ENCODE results near the gene CNNM3. TPM values are rescaled to one million over a fixed set of nuclear protein-coding genes. Genes with fewer than 3 reads are reported as not detected.

Gene CNNM3
- total RNA-seq, 4 donors from 2014 or later, result 12.6 to 28.3 (median 16.5) TPM

DNA sequence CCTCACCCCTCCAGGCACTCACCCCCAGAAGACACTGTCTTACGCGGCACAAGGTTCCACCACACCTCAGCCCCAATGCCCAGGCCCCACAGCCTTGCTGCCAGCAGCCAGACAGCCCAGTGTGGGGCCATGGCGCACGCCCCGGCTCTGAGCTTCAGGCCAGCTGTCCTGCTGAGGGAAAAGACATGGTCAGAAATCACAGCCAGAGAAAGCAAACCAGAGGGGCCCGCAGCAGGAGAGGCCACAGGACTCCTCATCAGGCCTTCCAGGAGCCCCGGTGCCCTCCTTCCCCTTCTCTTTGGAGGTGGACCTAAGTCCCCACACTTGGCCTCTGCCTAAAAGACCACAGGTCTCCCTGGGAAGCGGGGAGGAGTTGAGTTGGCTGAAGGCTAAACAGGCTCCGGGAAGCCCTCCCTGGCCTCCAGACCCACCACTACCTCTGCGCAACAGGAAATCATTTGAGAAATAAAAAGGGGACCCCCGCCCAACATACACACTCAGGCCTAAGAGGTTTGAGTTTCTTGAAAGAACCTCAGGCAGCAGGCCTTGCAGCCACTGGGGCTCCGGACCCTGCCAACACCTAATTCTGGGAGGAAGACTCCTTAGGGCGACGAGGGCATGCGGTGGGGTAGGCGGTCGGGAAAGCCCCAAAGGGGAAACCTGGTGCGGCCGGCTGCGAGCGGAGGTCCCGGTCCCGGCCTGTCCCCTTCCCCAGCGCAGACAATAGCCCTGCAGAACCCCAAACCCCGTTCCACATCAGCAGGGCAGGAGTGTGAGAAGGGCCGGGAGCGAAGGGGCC, 51.9 kb downstream of the CNNM3 start:
- peak overlapping the region; percentile 99 for H3K4me3 ChIP-seq
- peaks cover 35% of the 10 kb centered on the region for H3K36me3 ChIP-seq
- H3K4me1 ChIP-seq, result peaks cover 46% of the 10 kb centered on the region
- peak overlapping the region; percentile 98 for H3K27ac ChIP-seq
- no peaks in the 10 kb centered on the region for H3K9me3 ChIP-seq
- WGBS, result 16% methylated on average over 10 of the region's 27 CpGs
- no peaks in the 10 kb centered on the region for H3K27me3 ChIP-seq
- DNase-seq (ENCODE audit: low spot score in 2 of 2), result peak in 1 of 2 donors; percentile 63
- TF ChIP-seq EP300 (IDR thresholded peaks at IDR 0.05), result no peak

DNA sequence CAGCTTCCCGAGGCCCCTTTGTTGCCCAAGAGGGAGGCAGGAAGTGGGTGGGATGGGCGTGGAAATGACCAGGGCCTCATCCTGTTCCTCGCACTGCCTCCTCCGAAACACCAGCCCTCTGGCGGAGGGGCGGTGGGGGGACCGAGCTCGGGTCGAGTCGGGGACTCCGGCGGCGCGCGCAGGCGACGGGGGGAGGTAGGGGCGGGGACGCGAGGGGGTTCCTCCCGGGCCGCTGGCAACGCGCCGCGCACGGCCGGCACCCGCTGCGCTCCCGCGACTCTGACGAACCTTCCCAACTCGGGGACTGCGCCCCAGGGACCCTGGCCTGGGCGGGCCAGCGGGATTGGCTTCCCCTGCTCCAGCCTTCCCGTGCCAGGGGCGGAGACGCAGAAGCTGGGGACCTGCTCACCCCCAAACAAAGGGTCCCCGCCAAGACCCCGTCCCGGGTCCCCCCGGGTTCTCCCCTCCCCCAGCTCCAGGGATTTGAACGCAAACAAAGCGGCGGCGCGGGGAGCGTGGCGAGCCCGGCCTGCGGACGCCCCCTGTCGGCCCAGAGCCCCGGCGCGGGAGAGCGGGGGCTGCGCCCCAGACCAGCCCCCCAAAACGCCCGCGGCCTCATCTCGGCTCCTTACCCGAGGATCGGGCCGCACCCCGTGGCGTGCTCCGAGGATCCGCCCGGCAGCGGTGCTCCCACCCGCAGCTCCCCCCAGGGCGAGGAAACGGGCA, 52.6 kb downstream of the CNNM3 start:
- Histone ChIP-seq H3K4me3 (peak overlapping the region; percentile 99), H3K4me1 (peaks cover 54% of the 10 kb centered on the region), H3K27ac (peak overlapping the region; percentile 98), H3K27me3 (no peaks in the 10 kb centered on the region), H3K9me3 (no peaks in the 10 kb centered on the region), H3K36me3 (peaks cover 27% of the 10 kb centered on the region)
- DNase-seq (ENCODE audit: low spot score in 2 of 2), result peak; percentile 93 to 96
- no peak for TF ChIP-seq EP300 (IDR thresholded peaks at IDR 0.05)
- TF ChIP-seq, protein P1, sequence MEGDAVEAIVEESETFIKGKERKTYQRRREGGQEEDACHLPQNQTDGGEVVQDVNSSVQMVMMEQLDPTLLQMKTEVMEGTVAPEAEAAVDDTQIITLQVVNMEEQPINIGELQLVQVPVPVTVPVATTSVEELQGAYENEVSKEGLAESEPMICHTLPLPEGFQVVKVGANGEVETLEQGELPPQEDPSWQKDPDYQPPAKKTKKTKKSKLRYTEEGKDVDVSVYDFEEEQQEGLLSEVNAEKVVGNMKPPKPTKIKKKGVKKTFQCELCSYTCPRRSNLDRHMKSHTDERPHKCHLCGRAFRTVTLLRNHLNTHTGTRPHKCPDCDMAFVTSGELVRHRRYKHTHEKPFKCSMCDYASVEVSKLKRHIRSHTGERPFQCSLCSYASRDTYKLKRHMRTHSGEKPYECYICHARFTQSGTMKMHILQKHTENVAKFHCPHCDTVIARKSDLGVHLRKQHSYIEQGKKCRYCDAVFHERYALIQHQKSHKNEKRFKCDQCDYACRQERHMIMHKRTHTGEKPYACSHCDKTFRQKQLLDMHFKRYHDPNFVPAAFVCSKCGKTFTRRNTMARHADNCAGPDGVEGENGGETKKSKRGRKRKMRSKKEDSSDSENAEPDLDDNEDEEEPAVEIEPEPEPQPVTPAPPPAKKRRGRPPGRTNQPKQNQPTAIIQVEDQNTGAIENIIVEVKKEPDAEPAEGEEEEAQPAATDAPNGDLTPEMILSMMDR (IDR thresholded peaks at IDR 0.05), result peak; percentile 27 to 52
- WGBS, result 0% methylated on average over 5 of the region's 76 CpGs

DNA sequence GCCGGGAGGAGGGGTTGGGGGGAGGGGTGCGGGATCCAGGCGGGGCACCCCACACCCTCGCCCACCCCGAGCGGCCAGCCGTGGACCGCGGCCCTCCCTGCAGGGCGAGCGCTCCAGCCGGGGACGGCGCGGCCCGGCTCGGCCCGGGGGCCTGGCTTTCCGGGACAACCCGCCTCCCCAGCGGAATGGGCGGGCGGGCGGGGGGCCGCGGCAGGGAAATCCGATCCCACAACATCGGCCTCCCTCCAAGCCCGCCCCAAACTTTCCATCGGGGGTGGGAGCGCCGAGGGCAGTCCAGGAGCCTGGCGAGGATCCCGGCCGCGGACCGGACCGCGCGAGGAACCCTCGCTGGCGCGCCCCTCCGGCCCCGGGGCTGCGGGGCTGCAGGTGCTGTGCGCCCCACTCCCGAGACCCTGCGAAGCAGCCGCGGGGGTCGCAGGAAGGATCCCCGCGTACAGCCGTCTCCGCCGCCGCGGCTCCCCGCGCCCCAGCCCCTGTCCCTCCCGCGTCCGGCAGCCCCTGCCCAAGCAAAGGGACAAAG, 53.3 kb downstream of the CNNM3 start:
- peak in 1 of 2 donors; percentile 91 for DNase-seq (ENCODE audit: low spot score in 2 of 2)
- Histone ChIP-seq H3K4me3 (peak overlapping the region; percentile 99), H3K9me3 (no peaks in the 10 kb centered on the region), H3K27me3 (no peaks in the 10 kb centered on the region), H3K4me1 (peaks cover 60% of the 10 kb centered on the region), H3K27ac (peak overlapping the region; percentile 98), H3K36me3 (peaks cover 21% of the 10 kb centered on the region)
- WGBS, result 0% methylated on average over 9 of the region's 64 CpGs
- TF ChIP-seq, protein P1 (IDR thresholded peaks at IDR 0.05), result no peak
- TF ChIP-seq POLR2AphosphoS5 (IDR thresholded peaks at IDR 0.05), result no peak

DNA sequence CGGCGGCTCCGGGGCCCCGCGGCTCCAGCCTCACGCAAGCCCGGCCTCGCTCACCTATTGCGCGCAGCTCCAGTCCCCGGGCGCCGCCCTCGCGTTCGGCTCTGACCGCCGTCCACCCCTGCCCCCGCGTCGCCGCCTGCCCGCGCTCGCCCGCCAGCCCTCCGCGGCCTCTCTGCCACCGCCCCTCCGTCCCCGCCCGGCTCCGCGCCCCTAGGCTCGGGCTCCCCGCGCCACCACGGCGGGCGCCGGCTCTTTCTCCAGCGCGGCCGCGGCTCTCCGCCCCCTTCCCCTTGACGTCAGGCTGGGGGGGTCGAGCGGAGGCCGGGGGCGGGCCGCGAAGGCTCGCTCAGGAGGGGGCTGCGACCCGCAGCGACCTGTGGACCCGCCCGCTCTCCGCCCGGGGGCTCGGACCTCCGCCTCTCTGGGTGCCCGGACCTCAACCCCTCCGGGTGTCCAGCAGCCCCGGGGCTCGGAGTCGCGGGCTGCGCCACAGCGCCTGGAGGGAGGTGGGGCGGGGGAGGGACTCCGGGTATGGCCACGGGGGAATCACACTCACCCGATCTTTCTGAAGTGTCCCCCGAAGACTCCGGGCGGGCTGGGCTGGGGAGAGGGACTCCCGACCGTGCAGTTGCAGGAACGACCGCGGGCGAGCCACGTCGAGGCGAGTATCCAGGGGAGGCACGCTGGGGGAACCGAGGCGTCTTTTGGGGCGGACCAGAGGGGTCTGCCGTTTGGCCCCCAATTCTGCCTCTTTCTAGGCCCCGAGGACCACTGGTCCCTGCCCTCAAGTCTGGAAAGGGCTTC, 54.0 kb downstream of the CNNM3 start, which contains the start of gene SEMA4C:
Gene SEMA4C, minus strand, starts transcription at position 259 of the 804 bp plus-strand sequence. CDS start 2,194 bp downstream, outside the sequence.
- WGBS, result 7% methylated on average over 3 of the region's 93 CpGs
- Histone ChIP-seq H3K4me1 (peaks cover 67% of the 10 kb centered on the region), H3K27ac (peak within 1 kb of the TSS; percentile 98), H3K27me3 (no peaks in the 10 kb centered on the region), H3K36me3 (peaks cover 14% of the 10 kb centered on the region), H3K4me3 (peak within 1 kb of the TSS; percentile 99), H3K9me3 (no peaks in the 10 kb centered on the region)
- peak in 1 of 2 donors; percentile 31 for TF ChIP-seq POLR2A (IDR thresholded peaks at IDR 0.05)
- TF ChIP-seq, protein P1 (IDR thresholded peaks at IDR 0.05), result no peak
- TF ChIP-seq EP300 (IDR thresholded peaks at IDR 0.05), result no peak
- no peak for TF ChIP-seq POLR2AphosphoS5 (IDR thresholded peaks at IDR 0.05)
- DNase-seq (ENCODE audit: low spot score in 2 of 2), result peak in 1 of 2 donors; percentile 80

DNA sequence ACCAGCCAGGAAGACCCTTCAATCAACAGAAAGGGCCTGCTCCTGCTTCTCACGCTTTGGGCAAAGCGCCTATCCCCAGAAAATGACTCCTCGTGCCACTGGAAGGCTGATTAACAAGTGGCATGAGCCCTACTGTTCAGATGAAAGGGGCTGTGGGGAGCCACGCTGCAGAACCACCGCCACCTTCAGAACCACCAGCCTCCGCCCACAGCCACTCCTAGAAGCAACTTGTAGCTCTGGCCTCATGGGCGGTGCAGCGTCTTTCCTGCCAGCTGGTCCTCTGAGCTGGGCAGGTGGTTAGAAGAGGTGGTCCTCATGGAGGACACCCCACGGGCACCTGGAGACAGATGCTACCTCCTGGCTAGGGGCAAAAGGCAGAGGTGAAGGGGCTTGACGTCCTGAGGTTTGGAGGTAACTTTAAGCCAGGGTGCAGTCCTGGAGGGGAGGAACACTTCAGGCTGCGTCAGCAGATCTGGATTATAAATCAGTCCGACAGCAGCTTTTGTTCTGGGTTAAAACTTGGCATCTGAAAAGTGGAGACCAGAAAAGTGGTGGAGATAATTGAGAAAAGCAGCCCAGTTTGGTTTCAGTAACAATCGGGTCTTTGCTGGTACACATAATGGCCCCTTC, 54.7 kb downstream of the CNNM3 start:
- TF ChIP-seq POLR2A (IDR thresholded peaks at IDR 0.05), result no peak
- TF ChIP-seq, protein P1 (IDR thresholded peaks at IDR 0.05), result no peak
- no peak for TF ChIP-seq EP300 (IDR thresholded peaks at IDR 0.05)
- no peak for TF ChIP-seq POLR2AphosphoS5 (IDR thresholded peaks at IDR 0.05)
- DNase-seq (ENCODE audit: low spot score in 2 of 2), result peak in 1 of 2 donors; percentile 80
- Histone ChIP-seq H3K9me3 (no peaks in the 10 kb centered on the region), H3K27ac (peak overlapping the region; percentile 98), H3K36me3 (peaks cover 7% of the 10 kb centered on the region), H3K4me3 (peak overlapping the region; percentile 99), H3K4me1 (peaks cover 74% of the 10 kb centered on the region), H3K27me3 (no peaks in the 10 kb centered on the region)
- WGBS, result 4% methylated on average over 11 of the region's 13 CpGs

Measured in suprapubic skin (tissue), 4 donors.